H1 (cell line): ENCODE measurements around the gene KCNH8. TPM values are rescaled to one million over a fixed set of nuclear protein-coding genes. Genes with fewer than 3 reads are reported as not detected.

Experiments
- CTCF ChIA-PET: fragments of 300-600 bp; sonication (Branson Sonifier 250); formaldehyde crosslinking; loops from one replicate; lab custom pipeline; 2021; ENCODE audit not compliant: partially characterized antibody; lab: Charles Lee
- POLR2A ChIA-PET: fragments of 300-600 bp; sonication (Branson Sonifier 250); formaldehyde crosslinking; loops from one replicate; lab custom pipeline; 2021; ENCODE audit warnings: inconsistent platforms; ENCODE audit not compliant: partially characterized antibody; lab: Charles Lee
- DNase-seq, 2 experiments: peaks; one replicate each; pipeline versions ENCODE4 v3.0.0 to v3.0.0-alpha.2; 2010 to 2022; ENCODE audit warnings: low spot score in 2 of 2, low read depth in 1 of 2, mixed read lengths in 1 of 2
- FAIRE-seq: peaks from 2 replicates; lab custom pipeline; 2011; peaks lifted over from hg19 to GRCh38; lab: Jason Lieb, UNC
- H2AFZ ChIP-seq: 2 replicates; pipeline ENCODE4 v1.8.1; 2012; ENCODE audit warnings: low read length, inconsistent platforms
- H2AK5ac ChIP-seq: 2 replicates; pipeline ENCODE4 v1.6.1; 2013; ENCODE audit warnings: low read depth, low read length
- H2BK120ac ChIP-seq: replicated peaks from 2 replicates; pipeline ENCODE3; 2013; ENCODE audit warnings: low read depth, low read length, inconsistent platforms
- H2BK12ac ChIP-seq: 2 replicates; pipeline ENCODE4 v1.6.1; 2013; ENCODE audit warnings: low read depth, low read length
- H2BK15ac ChIP-seq: 2 replicates; pipeline ENCODE4 v1.6.1; 2013; ENCODE audit warnings: low read length
- H2BK20ac ChIP-seq: 2 replicates; pipeline ENCODE4 v1.6.1; 2013; ENCODE audit warnings: low read length
- H2BK5ac ChIP-seq: 2 replicates; pipeline ENCODE4 v1.6.1; 2013; ENCODE audit warnings: low read depth, low read length
- H3K14ac ChIP-seq: 2 replicates; pipeline ENCODE4 v1.6.1; 2013; ENCODE audit warnings: inconsistent platforms; ENCODE audit not compliant: insufficient read length
- H3K18ac ChIP-seq: 2 replicates; pipeline ENCODE4 v1.6.1; 2013; ENCODE audit warnings: low read length; ENCODE audit errors: extremely low read depth
- H3K23ac ChIP-seq: 2 replicates; pipeline ENCODE4 v1.6.1; 2013; ENCODE audit warnings: inconsistent platforms; ENCODE audit not compliant: insufficient read length
- H3K23me2 ChIP-seq: 2 replicates; pipeline ENCODE4 v1.6.1; 2013; ENCODE audit warnings: low read depth, low read length
- H3K27ac ChIP-seq: 2 replicates; pipeline ENCODE4 v1.6.1; 2011; ENCODE audit warnings: low read depth, low read length, inconsistent platforms
- H3K27me3 ChIP-seq, 4 experiments: replicated peaks in 1 of 4; 1 replicate in 1 of 4; 2 replicates in 3 of 4; pipeline versions ENCODE4 v1.6.1 to v1.8.1; 2011 to 2013; ENCODE audit warnings: low read length in 3 of 4, mild to moderate bottlenecking in 3 of 4, inconsistent platforms in 2 of 4, mixed read lengths in 2 of 4, moderate library complexity in 1 of 4; ENCODE audit not compliant: control insufficient read depth in 3 of 4, insufficient read depth in 3 of 4; ENCODE audit errors: extremely low read depth in 1 of 4
- H3K36me3 ChIP-seq, 4 experiments: 2 replicates each; pipeline versions ENCODE4 v1.6.1 to v1.8.1; 2011 to 2013; ENCODE audit warnings: mild to moderate bottlenecking in 4 of 4, low read length in 3 of 4, moderate library complexity in 2 of 4, control low read depth in 1 of 4, inconsistent platforms in 1 of 4; ENCODE audit not compliant: insufficient read depth in 4 of 4, control insufficient read depth in 2 of 4
- H3K4ac ChIP-seq: replicated peaks from 2 replicates; pipeline ENCODE3; 2013; ENCODE audit warnings: low read length, low read depth, mixed read lengths, inconsistent platforms; ENCODE audit not compliant: insufficient read length
- H3K4me1 ChIP-seq, 4 experiments: replicated peaks in 1 of 4; 1 replicate in 1 of 4; 2 replicates in 3 of 4; pipeline versions ENCODE4 v1.6.1 to v1.8.1; 2011 to 2013; ENCODE audit warnings: low read length in 3 of 4, inconsistent platforms in 2 of 4, mixed read lengths in 1 of 4; ENCODE audit not compliant: insufficient read depth in 4 of 4, control insufficient read depth in 3 of 4
- H3K4me2 ChIP-seq, 2 experiments: 2 replicates each; pipeline versions ENCODE4 v1.6.1 to v1.8.1; 2011 to 2013; ENCODE audit warnings: low read depth in 2 of 2, low read length in 2 of 2, control low read depth in 1 of 2, inconsistent platforms in 1 of 2, mild to moderate bottlenecking in 1 of 2; ENCODE audit not compliant: insufficient read depth in 1 of 2
- H3K4me3 ChIP-seq, 4 experiments: fragments of 200-600, 300-600 bp in 1 of 4; sonication (generic), shearing (Covaris generic), sonication (Bioruptor Twin) in 1 of 4; 2 replicates each; pipeline versions ENCODE4 v1.5.1 to v1.8.1; 2011 to 2016; ENCODE audit warnings: low read length in 4 of 4, low read depth in 3 of 4, control low read depth in 2 of 4, inconsistent platforms in 2 of 4, mild to moderate bottlenecking in 2 of 4, mixed read lengths in 1 of 4, moderate library complexity in 1 of 4; ENCODE audit not compliant: insufficient read depth in 2 of 4; ENCODE audit errors: extremely low read depth in 1 of 4
- H3K56ac ChIP-seq: replicated peaks from 2 replicates; pipeline ENCODE3; 2013; ENCODE audit warnings: low read depth, mild to moderate bottlenecking, mixed read lengths, low read length, inconsistent platforms; ENCODE audit not compliant: insufficient read length
- H3K79me1 ChIP-seq: 2 replicates; pipeline ENCODE4 v1.6.1; 2013; ENCODE audit warnings: low read depth, low read length, control low read depth
- H3K79me2 ChIP-seq, 2 experiments: 2 replicates each; pipeline versions ENCODE4 v1.6.1 to v1.8.1; 2012 to 2013; ENCODE audit warnings: low read length in 2 of 2, mild to moderate bottlenecking in 2 of 2, inconsistent platforms in 1 of 2; ENCODE audit not compliant: insufficient read depth in 2 of 2, control insufficient read depth in 1 of 2
- H3K9ac ChIP-seq, 4 experiments: replicated peaks in 1 of 4; 1 replicate in 1 of 4; 2 replicates in 3 of 4; pipeline versions ENCODE4 v1.6.1 to v1.8.1; 2011 to 2013; ENCODE audit warnings: low read depth in 3 of 4, low read length in 3 of 4, control low read depth in 2 of 4, mild to moderate bottlenecking in 2 of 4, moderate library complexity in 2 of 4, inconsistent platforms in 1 of 4; ENCODE audit errors: extremely low read depth in 1 of 4
- H3K9me3 ChIP-seq, 2 experiments: 2 replicates each; pipeline versions ENCODE4 v1.6.1 to v1.8.1; 2012 to 2013; ENCODE audit warnings: mild to moderate bottlenecking in 2 of 2, moderate library complexity in 2 of 2, control low read depth in 1 of 2, inconsistent platforms in 1 of 2, low read depth in 1 of 2, low read length in 1 of 2, mixed read lengths in 1 of 2; ENCODE audit not compliant: insufficient read depth in 2 of 2
- H4K20me1 ChIP-seq, 2 experiments: replicated peaks in 1 of 2; 2 replicates each; pipeline versions ENCODE3 to v1.8.1; 2011 to 2013; ENCODE audit warnings: inconsistent platforms in 2 of 2, low read length in 2 of 2, mild to moderate bottlenecking in 1 of 2; ENCODE audit not compliant: insufficient read depth in 2 of 2, control insufficient read depth in 1 of 2
- H4K5ac ChIP-seq: 2 replicates; pipeline ENCODE4 v1.6.1; 2013; ENCODE audit warnings: low read length, low read depth, mixed read lengths, inconsistent platforms; ENCODE audit not compliant: insufficient read length
- H4K8ac ChIP-seq: 2 replicates; pipeline ENCODE4 v1.8.0; 2013; ENCODE audit warnings: mild to moderate bottlenecking, moderate library complexity, low read length, inconsistent platforms; ENCODE audit not compliant: insufficient read depth; ENCODE audit errors: extremely low read depth
- H4K91ac ChIP-seq: replicated peaks from 2 replicates; pipeline ENCODE3; 2013; ENCODE audit warnings: low read length, mixed read lengths, inconsistent platforms; ENCODE audit not compliant: insufficient read length
- ASH2L ChIP-seq: fragments of 200-600, 300-600 bp; sonication (generic); IDR thresholded peaks from one replicate; pipeline ENCODE4 v1.7.1; 2017; ENCODE audit warnings: low read length
- BACH1 ChIP-seq: IDR thresholded peaks from 2 replicates; pipeline ENCODE4 v1.6.1; 2012; ENCODE audit warnings: low read length, improper control_type of control experiment
- CHD2 ChIP-seq: IDR thresholded peaks from 2 replicates; pipeline ENCODE4 v1.6.1; 2012; ENCODE audit warnings: low read length, improper control_type of control experiment
- CTBP2 ChIP-seq: IDR thresholded peaks from 2 replicates; pipeline ENCODE4 v1.7.0; 2011; ENCODE audit warnings: borderline replicate concordance, mild to moderate bottlenecking, moderate library complexity, mixed read lengths, low read length; ENCODE audit not compliant: insufficient read depth, insufficient read length
- E2F6 ChIP-seq: IDR thresholded peaks from 2 replicates; pipeline ENCODE4 v1.6.1; 2012; ENCODE audit warnings: inconsistent platforms
- EGR1 ChIP-seq: IDR thresholded peaks from 2 replicates; pipeline ENCODE4 v1.6.1; 2011; ENCODE audit warnings: low read depth, low read length, borderline replicate concordance
- EZH2 ChIP-seq: fragments of 200-600 bp; sonication (generic); IDR thresholded peaks from 2 replicates; pipeline ENCODE4 v1.7.1; 2012; ENCODE audit warnings: low read depth, mild to moderate bottlenecking, moderate library complexity, low read length, inconsistent platforms; ENCODE audit not compliant: severe bottlenecking
- MAFK ChIP-seq: IDR thresholded peaks from 2 replicates; pipeline ENCODE4 v1.6.1; 2012; ENCODE audit warnings: low read depth, mild to moderate bottlenecking, improper control_type of control experiment, low read length
- POLR2A ChIP-seq, 2 experiments: IDR thresholded peaks; 1 replicate in 1 of 2; 2 replicates in 1 of 2; pipeline ENCODE4 v1.6.1; 2011; ENCODE audit warnings: low read depth in 2 of 2, low read length in 2 of 2, mild to moderate bottlenecking in 2 of 2; ENCODE audit errors: control extremely low read depth in 1 of 2
- RAD21 ChIP-seq, 2 experiments: IDR thresholded peaks in 1 of 2; conservative IDR thresholded peaks in 1 of 2; 2 replicates each; pipeline ENCODE4 v1.6.1; 2011; ENCODE audit warnings: low read depth in 2 of 2, low read length in 2 of 2, improper control_type of control experiment in 1 of 2, inconsistent platforms in 1 of 2, mild to moderate bottlenecking in 1 of 2, moderate library complexity in 1 of 2
- USF2 ChIP-seq: IDR thresholded peaks from 2 replicates; pipeline ENCODE4 v1.6.1; 2011; ENCODE audit warnings: low read length, improper control_type of control experiment
- WGBS, 2 experiments: shearing (Covaris generic) in 1 of 2; methylation state at CpG; one replicate each; pipeline versions ENCODE4 v1.1.6 to v1.1.7; 2013 to 2015; ENCODE audit warnings: low lambda C conversion rate in 2 of 2, mixed read lengths in 2 of 2, inconsistent platforms in 1 of 2, low coverage in 1 of 2, missing lambda C conversion rate in 1 of 2; ENCODE audit not compliant: insufficient replicate concordance in 2 of 2, insufficient coverage in 1 of 2, insufficient read length in 1 of 2; ENCODE audit errors: extremely low coverage in 1 of 2, missing lambda C conversion rate in 1 of 2; 5-methylcytosine and 5-hydroxymethylcytosine counted together
- polyA plus RNA-seq, 7 experiments: library from polyadenylated mRNA; depleted of rRNA in 3 of 7; stranded (reverse) in 5 of 7; unstranded in 2 of 7; fragments of >200 nt in 5 of 7; fragments of 200-250 nt in 2 of 7; gene quantifications; 1 replicate in 5 of 7; 2 replicates in 1 of 7; 4 replicates in 1 of 7; pipeline versions ENCODE4 v1.2.1 to v1.2.3, GENCODE V29; 2011 to 2013; ENCODE audit warnings: missing spikeins in 2 of 7, mixed read lengths in 2 of 7
- total RNA-seq: library from RNA; stranded (reverse); fragmentation: NEBNext Ultra II Directional; extraction: Animal tissue kit (Norgen Biotek cat#: 25700); gene quantifications from 2 replicates; pipeline ENCODE4 v1.2.1, GENCODE V29; 2021

Gene KCNH8
- total and polyA plus RNA-seq, 2 of the 8 experiments (the other 6 are each of a cell fraction or from before 2014, with no cell fraction given), result 2.2 to 2.4 TPM

- Histone ChIP-seq H3K14ac (no peak overlapping the region), H3K4ac (no peak overlapping the region), H2BK12ac (no peak overlapping the region), H3K4me3 (no peak overlapping the region), H2BK15ac (no peak overlapping the region), H3K23ac (no peak overlapping the region), H3K9me3 (no peaks in the 10 kb centered on the region), H3K27ac (no peak overlapping the region), H4K8ac (no peak overlapping the region), H3K27me3 (no peaks in the 10 kb centered on the region), H4K20me1 (no peaks in the 10 kb centered on the region), H2BK20ac (no peak overlapping the region), H2BK120ac (no peak overlapping the region), H3K79me1 (no peaks in the 10 kb centered on the region), H3K79me2 (peaks cover 0 to 2% of the 10 kb centered on the region in 2 experiments; a peak in 1 of 4 replicates), H3K18ac (no peak overlapping the region), H3K56ac (no peak overlapping the region), H3K4me1 (peaks cover 0 to 6% (median 0%) of the 10 kb centered on the region in 4 experiments; a peak in 1 of 7 replicates), H2AK5ac (no peak overlapping the region)
- POLR2A ChIA-PET, result no interaction called here
- WGBS, 2 experiments, result 83% methylated on average over 1 of the region's 1 CpG; no CpG with 5 or more reads in 1 of the 2 experiments
- TF ChIP-seq EZH2 (no peak), E2F6 (no peak), RAD21 (IDR thresholded peaks at IDR 0.05 in 1 of 2, conservative IDR thresholded peaks at IDR 0.05 in 1 of 2; ENCODE audit: low read depth in 2 of 2, low read length in 2 of 2) (no peak), CHD2 (no peak), BACH1 (no peak), EGR1 (no peak), MAFK (no peak), USF2 (no peak), CTBP2 (no peak), ASH2L (no peak), POLR2A (IDR thresholded peaks at IDR 0.05; ENCODE audit: control extremely low read depth in 1 of 2, low read depth in 2 of 2, low read length in 2 of 2) (no peak)
- TF ChIP-seq, all 59 proteins: peak for 0
- FAIRE-seq, result no peak
- Histone ChIP-seq H3K36me3 (no peaks in the 10 kb centered on the region), H3K4me2 (no peak overlapping the region), H2BK5ac (no peak overlapping the region), H3K9ac (no peak overlapping the region), H4K91ac (no peak overlapping the region), H2AFZ (no peak overlapping the region), H4K5ac (no peak overlapping the region), H3K23me2 (no peaks in the 10 kb centered on the region)
- DNase-seq, result no peak
- CTCF ChIA-PET, result interaction anchor here (0.9 to 2.1 kb wide), 2 partner anchors 11 to 184 kb away, joined by 4 to 6 read pairs; no protein-coding TSS in a partner anchor
Measured at GRCh38 chr3:19248767-19249166, 100.5 kb downstream of the KCNH8 start.
